ENCODE measurements around the gene NLGN1.
A peak's percentile ranks its signal among the peaks of the same experiment; 100 is the strongest.

DNA sequence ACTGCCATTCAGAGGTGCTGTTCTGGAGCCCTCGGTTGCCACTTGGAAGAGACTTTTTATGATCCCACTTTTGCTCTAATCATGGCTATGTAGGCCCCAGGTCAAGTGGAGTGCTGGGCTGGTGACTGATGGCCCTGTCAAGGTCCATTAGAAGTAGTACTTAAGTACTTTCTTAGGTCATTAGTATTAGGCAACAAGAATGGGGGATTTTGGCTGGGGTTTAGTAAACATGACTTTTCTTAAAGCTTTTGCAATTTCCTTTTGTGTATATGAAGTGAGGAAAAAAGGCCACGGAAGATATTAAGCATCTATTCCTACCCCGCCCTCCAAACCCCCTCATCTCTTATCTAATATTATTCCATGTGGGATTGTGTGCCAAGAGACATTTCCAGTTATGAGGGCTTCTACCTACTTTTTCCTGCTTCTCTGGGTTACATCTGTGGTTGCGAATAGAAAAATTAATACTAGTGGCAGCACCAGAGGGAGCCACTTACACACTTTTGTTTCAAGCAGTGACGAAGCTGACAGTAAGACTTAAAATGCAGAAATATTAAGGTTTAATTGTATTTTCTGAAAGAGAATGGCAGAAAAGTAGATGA, 13.9 kb downstream of the NLGN1 start:
- TF ChIP-seq POLR2A (IDR thresholded peaks at IDR 0.05), result no peak
- TF ChIP-seq, protein P1, sequence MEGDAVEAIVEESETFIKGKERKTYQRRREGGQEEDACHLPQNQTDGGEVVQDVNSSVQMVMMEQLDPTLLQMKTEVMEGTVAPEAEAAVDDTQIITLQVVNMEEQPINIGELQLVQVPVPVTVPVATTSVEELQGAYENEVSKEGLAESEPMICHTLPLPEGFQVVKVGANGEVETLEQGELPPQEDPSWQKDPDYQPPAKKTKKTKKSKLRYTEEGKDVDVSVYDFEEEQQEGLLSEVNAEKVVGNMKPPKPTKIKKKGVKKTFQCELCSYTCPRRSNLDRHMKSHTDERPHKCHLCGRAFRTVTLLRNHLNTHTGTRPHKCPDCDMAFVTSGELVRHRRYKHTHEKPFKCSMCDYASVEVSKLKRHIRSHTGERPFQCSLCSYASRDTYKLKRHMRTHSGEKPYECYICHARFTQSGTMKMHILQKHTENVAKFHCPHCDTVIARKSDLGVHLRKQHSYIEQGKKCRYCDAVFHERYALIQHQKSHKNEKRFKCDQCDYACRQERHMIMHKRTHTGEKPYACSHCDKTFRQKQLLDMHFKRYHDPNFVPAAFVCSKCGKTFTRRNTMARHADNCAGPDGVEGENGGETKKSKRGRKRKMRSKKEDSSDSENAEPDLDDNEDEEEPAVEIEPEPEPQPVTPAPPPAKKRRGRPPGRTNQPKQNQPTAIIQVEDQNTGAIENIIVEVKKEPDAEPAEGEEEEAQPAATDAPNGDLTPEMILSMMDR (IDR thresholded peaks at IDR 0.05), result peak in 5 of 6 experiments; percentile 7 to 47 (median 32)
